Testis (tissue), 3 donors: Measurements from ENCODE around the gene SRL. TPM values are rescaled to one million over a fixed set of nuclear protein-coding genes. Genes with fewer than 3 reads are reported as not detected.

ENCODE experiments used
- DNase-seq: peaks from one replicate; pipeline ENCODE4 v3.0.0-alpha.2; 2019
- H3K27ac ChIP-seq, 2 donors: fragments of 200-600 bp; sonication (generic); one replicate each; pipeline ENCODE4 v1.5.1; 2019
- H3K27me3 ChIP-seq: fragments of 200-600 bp; sonication (generic); one replicate; pipeline ENCODE4 v1.5.1; 2019
- H3K36me3 ChIP-seq: fragments of 200-600 bp; sonication (generic); one replicate; pipeline ENCODE4 v1.5.1; 2017; ENCODE audit warnings: low read depth; ENCODE audit errors: missing control alignments
- H3K4me1 ChIP-seq: fragments of 200-600 bp; sonication (generic); one replicate; pipeline ENCODE4 v1.5.1; 2019
- H3K4me3 ChIP-seq, 2 donors: fragments of 200-600 bp; sonication (generic); one replicate each; pipeline ENCODE4 v1.5.1; 2017 to 2019
- H3K9me3 ChIP-seq: fragments of 200-600 bp; sonication (generic); one replicate; pipeline ENCODE4 v1.5.1; 2017
- POLR2A ChIP-seq: fragments of 450-650 bp; IDR thresholded peaks from one replicate; pipeline ENCODE4 v1.6.1; 2017; ENCODE audit warnings: antibody characterized with exemption, mild to moderate bottlenecking, moderate library complexity
- whole genome bisulfite sequencing, 2 donors: methylation state at CpG; one replicate each; pipeline ENCODE4 v1.1.5; 2018; 5-methylcytosine and 5-hydroxymethylcytosine counted together
- intact Hi-C: fragments of 100-400 bp; cut with DNase I; formaldehyde crosslinking; loops from one replicate; pipeline ENCODE4 v1.15.1; 2023; ENCODE audit warnings: low total_unique reads
- polyA plus RNA-seq: library from polyadenylated mRNA; stranded (reverse); fragments of 350-450 nt; fragmentation: Illumina TruSeq; extraction: RNeasy Lipid Tissue Mini Kit (QIAGEN cat#74804); gene quantifications from one replicate; pipeline ENCODE4 v1.2.3, GENCODE V29; 2014; ENCODE audit warnings: low read depth, low replicate concordance; ENCODE audit not compliant: insufficient read depth
- total RNA-seq, 2 donors: library from RNA; depleted of rRNA; stranded (reverse); fragments of >200 nt; gene quantifications; one replicate each; pipeline ENCODE4 v1.2.3, GENCODE V29; 2016
- TF ChIP-seq, protein P1 (sequence below), 3 experiments: fragments of 450-650 bp in 2 of 3; fragments of 200-600 bp in 1 of 3; sonication (generic) in 1 of 3; IDR thresholded peaks; one replicate each; pipeline ENCODE4 v1.5.1; 2016 to 2019; ENCODE audit warnings: antibody characterized with exemption in 3 of 3, mild to moderate bottlenecking in 2 of 3, moderate library complexity in 1 of 3

SRL gene
- total and polyA plus RNA-seq, 3 donors from 2014 or later = 1.5 to 4.7 (median 2.5) TPM

DNA sequence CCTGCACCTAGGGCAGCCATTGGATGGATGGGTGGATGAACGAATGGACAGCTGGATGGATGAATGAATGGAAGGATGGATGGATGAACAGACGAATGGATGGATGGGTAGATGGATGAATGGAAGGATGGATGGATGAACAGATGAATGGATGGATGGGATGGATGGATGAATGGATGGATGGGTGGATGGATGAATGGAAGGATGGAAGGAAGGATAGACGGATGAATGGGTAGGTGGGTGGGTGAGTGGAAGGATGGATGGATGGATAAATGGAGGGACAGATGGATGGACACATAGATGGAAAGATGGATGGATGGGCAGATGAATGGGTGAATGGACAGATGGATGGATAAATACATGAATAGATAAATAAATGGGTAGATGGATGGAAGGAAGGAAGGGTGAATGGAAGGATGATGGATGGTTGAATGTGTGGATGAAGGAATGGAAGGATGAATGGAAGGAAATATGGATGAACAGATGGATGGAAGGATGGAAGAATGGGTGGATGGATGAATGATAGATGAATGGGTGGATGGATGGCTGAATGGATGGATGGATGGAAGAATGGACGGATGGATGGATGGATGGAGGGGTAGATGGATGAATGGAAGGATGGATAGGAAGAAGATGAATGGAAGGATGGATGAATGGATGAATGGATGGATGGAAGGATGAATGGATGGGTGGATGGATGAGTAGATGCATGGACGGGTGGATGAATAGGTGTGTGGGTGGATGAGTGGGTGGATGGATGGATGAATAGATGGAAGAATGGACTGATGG, 15.4 kb downstream of the SRL start:
- WGBS, 2 donors = 83 to 86% methylated on average over 5 of the region's 5 CpGs

DNA sequence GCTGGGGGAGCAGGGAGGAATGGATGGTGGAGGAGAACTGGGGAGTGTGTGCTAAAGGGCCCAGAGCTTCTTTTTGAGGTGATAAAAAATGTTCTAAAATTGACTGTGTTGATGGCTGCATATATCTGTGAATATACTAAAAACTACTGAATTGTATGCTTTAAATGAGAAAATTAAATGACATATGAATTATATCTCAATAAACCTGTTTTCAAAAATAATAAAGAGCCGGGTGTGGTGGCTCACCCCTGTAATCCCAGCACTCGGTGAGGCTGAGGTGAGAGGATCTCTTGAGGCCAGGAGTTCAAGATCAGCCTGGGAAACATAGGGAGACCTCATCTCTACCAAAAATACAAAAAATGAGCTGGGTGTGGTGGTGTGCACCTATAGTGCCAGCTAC, 16.8 kb downstream of the SRL start:
- intact Hi-C loops = no loop called here
- no peak for DNase-seq
- WGBS, 2 donors = 94% methylated on average over 2 of the region's 2 CpGs
- TF ChIP-seq POLR2A = no peak
- TF ChIP-seq, protein P1, sequence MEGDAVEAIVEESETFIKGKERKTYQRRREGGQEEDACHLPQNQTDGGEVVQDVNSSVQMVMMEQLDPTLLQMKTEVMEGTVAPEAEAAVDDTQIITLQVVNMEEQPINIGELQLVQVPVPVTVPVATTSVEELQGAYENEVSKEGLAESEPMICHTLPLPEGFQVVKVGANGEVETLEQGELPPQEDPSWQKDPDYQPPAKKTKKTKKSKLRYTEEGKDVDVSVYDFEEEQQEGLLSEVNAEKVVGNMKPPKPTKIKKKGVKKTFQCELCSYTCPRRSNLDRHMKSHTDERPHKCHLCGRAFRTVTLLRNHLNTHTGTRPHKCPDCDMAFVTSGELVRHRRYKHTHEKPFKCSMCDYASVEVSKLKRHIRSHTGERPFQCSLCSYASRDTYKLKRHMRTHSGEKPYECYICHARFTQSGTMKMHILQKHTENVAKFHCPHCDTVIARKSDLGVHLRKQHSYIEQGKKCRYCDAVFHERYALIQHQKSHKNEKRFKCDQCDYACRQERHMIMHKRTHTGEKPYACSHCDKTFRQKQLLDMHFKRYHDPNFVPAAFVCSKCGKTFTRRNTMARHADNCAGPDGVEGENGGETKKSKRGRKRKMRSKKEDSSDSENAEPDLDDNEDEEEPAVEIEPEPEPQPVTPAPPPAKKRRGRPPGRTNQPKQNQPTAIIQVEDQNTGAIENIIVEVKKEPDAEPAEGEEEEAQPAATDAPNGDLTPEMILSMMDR (IDR thresholded peaks at IDR 0.05) = no peak
- H3K27ac ChIP-seq = no peak overlapping the region
- H3K36me3 ChIP-seq = no peaks in the 10 kb centered on the region
- no peak overlapping the region for H3K4me3 ChIP-seq
- H3K9me3 ChIP-seq = no peaks in the 10 kb centered on the region
- H3K27me3 ChIP-seq = no peaks in the 10 kb centered on the region
- no peaks in the 10 kb centered on the region for H3K4me1 ChIP-seq

More for the DNA sequence above, 15.4 kb downstream of the SRL start:
- no peak for TF ChIP-seq POLR2A
- TF ChIP-seq, protein P1 (IDR thresholded peaks at IDR 0.05) = no peak
- Histone ChIP-seq H3K9me3 (no peaks in the 10 kb centered on the region), H3K4me1 (no peaks in the 10 kb centered on the region), H3K4me3 (no peak overlapping the region), H3K27ac (no peak overlapping the region), H3K36me3 (no peaks in the 10 kb centered on the region), H3K27me3 (no peaks in the 10 kb centered on the region)
- no peak for DNase-seq
- intact Hi-C loops = no loop called here

DNA sequence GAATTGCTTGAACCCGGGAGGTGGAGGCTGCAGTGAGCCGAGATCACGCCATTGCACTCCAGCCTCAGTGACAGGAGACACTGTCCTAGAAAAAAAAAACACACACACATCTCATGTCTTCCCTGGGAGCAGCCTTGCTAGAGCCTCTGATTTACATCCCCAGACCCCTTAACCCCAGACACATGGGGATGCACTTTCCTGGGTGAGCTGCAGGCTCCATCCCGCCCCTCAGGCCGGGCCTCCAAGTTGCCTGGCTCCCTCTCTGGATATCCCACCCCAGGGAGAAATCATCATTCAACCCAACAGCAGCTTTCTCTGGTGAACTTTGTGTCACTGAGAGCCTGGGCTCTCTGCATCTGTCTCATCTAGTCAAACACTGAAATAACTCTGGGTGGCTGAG, 21.5 kb downstream of the SRL start:
- H3K4me1 ChIP-seq = peaks cover 19% of the 10 kb centered on the region
- TF ChIP-seq, protein P1 (IDR thresholded peaks at IDR 0.05) = no peak
- TF ChIP-seq POLR2A = no peak
- H3K27me3 ChIP-seq = no peaks in the 10 kb centered on the region
- no peaks in the 10 kb centered on the region for H3K36me3 ChIP-seq
- intact Hi-C loops = no loop called here
- WGBS, 2 donors = 87 to 90% methylated on average over 5 of the region's 5 CpGs
- H3K9me3 ChIP-seq = no peaks in the 10 kb centered on the region
- DNase-seq = no peak
- no peak overlapping the region for H3K27ac ChIP-seq
- H3K4me3 ChIP-seq = no peak overlapping the region

DNA sequence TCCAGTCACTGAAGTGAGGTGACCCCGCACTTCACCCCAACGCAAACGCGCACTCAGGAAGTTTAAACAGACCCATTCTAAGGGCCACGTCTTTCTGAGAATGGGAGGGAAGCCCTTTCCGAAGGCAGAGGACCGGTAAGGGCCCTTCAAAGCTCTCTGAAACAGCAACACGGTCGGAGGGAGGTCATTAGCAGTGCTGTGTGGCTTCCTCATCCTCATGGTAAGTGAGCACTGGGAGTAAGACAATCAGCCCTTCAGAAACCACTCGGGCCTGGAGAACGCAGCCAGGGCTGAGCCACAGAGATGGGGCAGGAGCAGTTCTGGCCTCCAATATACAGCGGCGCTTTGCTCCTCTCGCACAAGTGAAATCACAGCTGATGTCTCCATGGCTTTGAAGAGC, 23.7 kb downstream of the SRL start:
- Histone ChIP-seq H3K36me3 (no peaks in the 10 kb centered on the region), H3K9me3 (no peaks in the 10 kb centered on the region), H3K4me1 (peaks cover 22% of the 10 kb centered on the region), H3K27ac (peak overlapping the region; percentile 68 to 72), H3K4me3 (no peak overlapping the region), H3K27me3 (no peaks in the 10 kb centered on the region)
- DNase-seq = no peak
- 58 to 61% methylated on average over 11 to 14 of the region's 14 CpGs for WGBS, 2 donors
- intact Hi-C loops = no loop called here
- no peak for TF ChIP-seq POLR2A
- TF ChIP-seq, protein P1 (IDR thresholded peaks at IDR 0.05) = no peak
